HG02642 (cell line): ENCODE measurements around the gene HLA-DPB1.
A peak's percentile ranks its signal among the peaks of the same experiment; 100 is the strongest.
"Not testable (repeated sequence)": the region's sequence is repeated elsewhere in the genome, so short reads cannot be mapped to it uniquely, and the experiment has no call there.

Experiments
- ATAC-seq: cut with Tn5 transposase; IDR thresholded peaks from one replicate; pipeline ENCODE4 v1.9.1; 2021; ENCODE audit warnings: mild to moderate bottlenecking; ENCODE audit not compliant: unreplicated experiment, poor library complexity

Gene HLA-DPB1

GRCh38 chr6:33075568-33076405 lies at the start of gene HLA-DPB1:
Gene HLA-DPB1, plus strand, starts transcription at chr6:33075990. Its CDS starts 52 bp downstream, at chr6:33076042.
- peak; percentile 67 for ATAC-seq

GRCh38 chr6:33028220-33028849 lies 47.5 kb upstream of the HLA-DPB1 start:
- no peak for ATAC-seq

GRCh38 chr6:33029328-33030184 lies 46.2 kb upstream of the HLA-DPB1 start:
- peak; percentile 77 for ATAC-seq

- ATAC-seq, result no peak
Measured at GRCh38 chr6:33030245-33030644, 45.5 kb upstream of the HLA-DPB1 start.

- ATAC-seq, result no peak
Measured at GRCh38 chr6:33034554-33034953, 41.2 kb upstream of the HLA-DPB1 start.

- no peak for ATAC-seq
Measured at GRCh38 chr6:33036535-33036934, 39.3 kb upstream of the HLA-DPB1 start.

GRCh38 chr6:33040157-33040556 lies 35.6 kb upstream of the HLA-DPB1 start:
- no peak for ATAC-seq

GRCh38 chr6:33049323-33050013 lies 26.3 kb upstream of the HLA-DPB1 start:
- ATAC-seq, result no peak

GRCh38 chr6:33050014-33050810 lies 25.6 kb upstream of the HLA-DPB1 start:
- no peak for ATAC-seq

GRCh38 chr6:33052627-33053026 lies 23.2 kb upstream of the HLA-DPB1 start:
- no peak for ATAC-seq

- ATAC-seq, result no peak
Measured at GRCh38 chr6:33053230-33053629, 22.6 kb upstream of the HLA-DPB1 start.

GRCh38 chr6:33057222-33058150 lies 18.3 kb upstream of the HLA-DPB1 start:
- ATAC-seq, result no peak

- no peak for ATAC-seq
Measured at GRCh38 chr6:33061987-33062386, 13.8 kb upstream of the HLA-DPB1 start.

- not testable (repeated sequence) for ATAC-seq
Measured at GRCh38 chr6:33063435-33063834, 12.4 kb upstream of the HLA-DPB1 start.

GRCh38 chr6:33064723-33065122 lies 11.1 kb upstream of the HLA-DPB1 start:
- no peak for ATAC-seq

- no peak for ATAC-seq
Measured at GRCh38 chr6:33065312-33065711, 10.5 kb upstream of the HLA-DPB1 start.

- no peak for ATAC-seq
Measured at GRCh38 chr6:33066917-33067521, 8.8 kb upstream of the HLA-DPB1 start.
